GM12878 (cell line): ENCODE measurements around the gene NR2F6. TPM values are rescaled to one million over a fixed set of nuclear protein-coding genes. Genes with fewer than 3 reads are reported as not detected.

Experiments
- ATAC-seq: fragments of 200-7000 bp; cut with Tn5 transposase; 3 replicates; pipeline ENCODE4 v1.9.1; 2020; ENCODE audit warnings: mild to moderate bottlenecking, moderate library complexity
- BruUV-seq: library from RNA; stranded (reverse); fragments of 400-500 nt; replicated peaks from 2 replicates; lab custom pipeline; 2021; lab: Mats Ljungman, UMichigan
- CTCF ChIA-PET: fragments of 300-600 bp; sonication (Branson Sonifier 250); formaldehyde crosslinking; extraction: SDS; loops from one replicate; lab custom pipeline; 2021; ENCODE audit warnings: inconsistent platforms; lab: Yijun Ruan, JAX
- POLR2A ChIA-PET: fragments of 350-600 bp; formaldehyde crosslinking; extraction: SDS; loops from one replicate; lab custom pipeline; 2021; ENCODE audit warnings: inconsistent platforms; lab: Charles Lee
- RAD21 ChIA-PET: fragments of 300-600 bp; sonication (Branson Sonifier 250); formaldehyde crosslinking; loops from one replicate; lab custom pipeline; 2023; ENCODE audit warnings: antibody characterized with exemption; ENCODE audit not compliant: unreplicated experiment; lab: Charles Lee
- SMC1A ChIA-PET: fragments of 300-600 bp; sonication (Branson Sonifier 250); formaldehyde crosslinking; loops from one replicate; lab custom pipeline; 2023; ENCODE audit not compliant: unreplicated experiment, uncharacterized antibody; lab: Charles Lee
- DNase-seq: peaks from one replicate; pipeline ENCODE4 v3.0.0-alpha.2; 2011; ENCODE audit warnings: low read depth, low spot score
- FAIRE-seq: peaks from 3 replicates; lab custom pipeline; 2011; peaks lifted over from hg19 to GRCh38; lab: Jason Lieb, UNC
- H2AFZ ChIP-seq: 2 replicates; pipeline ENCODE4 v1.6.0; 2011; ENCODE audit warnings: low read depth, low read length, control low read depth; ENCODE audit not compliant: control insufficient read depth
- H3K27ac ChIP-seq: 2 replicates; pipeline ENCODE4 v1.5.1; 2011; ENCODE audit warnings: control low read depth; ENCODE audit not compliant: control insufficient read depth, insufficient read depth
- H3K27me3 ChIP-seq, 2 experiments: replicated peaks in 1 of 2; 2 replicates each; pipeline versions ENCODE4 v1.6.0 to v1.6.1; 2011; ENCODE audit warnings: low read length in 1 of 2; ENCODE audit not compliant: control insufficient read depth in 2 of 2, insufficient read depth in 2 of 2
- H3K36me3 ChIP-seq, 2 experiments: 2 replicates each; pipeline ENCODE4 v1.5.1; 2011; ENCODE audit warnings: low read length in 1 of 2; ENCODE audit not compliant: control insufficient read depth in 2 of 2, insufficient read depth in 2 of 2
- H3K4me1 ChIP-seq: 2 replicates; pipeline ENCODE4 v1.6.1; 2011; ENCODE audit warnings: mild to moderate bottlenecking, low read length, moderate library complexity, mixed read lengths; ENCODE audit not compliant: control insufficient read depth, insufficient read depth
- H3K4me2 ChIP-seq: 2 replicates; pipeline ENCODE4 v1.6.0; 2011; ENCODE audit warnings: control low read depth; ENCODE audit not compliant: control insufficient read depth, insufficient read depth
- H3K4me3 ChIP-seq: fragments of 200-600 bp; sonication (generic); 2 replicates; pipeline ENCODE4 v1.5.1; 2016
- H3K79me2 ChIP-seq: 2 replicates; pipeline ENCODE4 v1.6.0; 2011; ENCODE audit warnings: low read length; ENCODE audit not compliant: control insufficient read depth, insufficient read depth
- H3K9ac ChIP-seq: 2 replicates; pipeline ENCODE4 v1.8.0; 2011; ENCODE audit warnings: low read length, control low read depth, mixed read lengths; ENCODE audit not compliant: control insufficient read depth, insufficient read depth
- H3K9me3 ChIP-seq: replicated peaks from 3 replicates; pipeline ENCODE4 v1.5.1; 2011; ENCODE audit warnings: mild to moderate bottlenecking, low read length; ENCODE audit not compliant: control insufficient read depth, insufficient read depth
- H4K20me1 ChIP-seq: 2 replicates; pipeline ENCODE4 v1.6.0; 2011; ENCODE audit not compliant: control insufficient read depth, insufficient read depth
- BMI1 ChIP-seq: fragments of 450-650 bp; IDR thresholded peaks from 2 replicates; pipeline ENCODE4 v1.6.1; 2016; ENCODE audit warnings: mild to moderate bottlenecking, moderate library complexity, borderline replicate concordance
- CREM ChIP-seq: IDR thresholded peaks from 2 replicates; pipeline ENCODE4 v1.6.1; 2014; ENCODE audit warnings: antibody characterized with exemption, low read depth
- FOS ChIP-seq: IDR thresholded peaks from 3 replicates; pipeline ENCODE4 v1.6.1; 2011; ENCODE audit warnings: borderline replicate concordance; ENCODE audit not compliant: insufficient read length; ENCODE audit errors: extremely low read depth
- IKZF1 ChIP-seq: fragments of 450-650 bp; conservative IDR thresholded peaks from 2 replicates; pipeline ENCODE4 v1.6.1; 2017; ENCODE audit warnings: antibody characterized with exemption, mild to moderate bottlenecking
- MYC ChIP-seq: IDR thresholded peaks from 2 replicates; pipeline ENCODE4 v1.6.1; 2011; ENCODE audit warnings: mild to moderate bottlenecking, low read length, moderate library complexity, inconsistent platforms; ENCODE audit not compliant: insufficient read depth, insufficient replicate concordance, insufficient read length, severe bottlenecking
- NRF1 ChIP-seq: conservative IDR thresholded peaks from 2 replicates; pipeline ENCODE4 v1.6.1; 2011; ENCODE audit warnings: mild to moderate bottlenecking, low read depth, low read length, improper control_type of control experiment
- RBBP5 ChIP-seq: fragments of 200-600 bp; sonication (generic); conservative IDR thresholded peaks from 2 replicates; pipeline ENCODE4 v1.6.1; 2016
- SMAD1 ChIP-seq: fragments of 450-650 bp; IDR thresholded peaks from 2 replicates; pipeline ENCODE4 v1.6.1; 2018; ENCODE audit warnings: mild to moderate bottlenecking, low read depth; ENCODE audit not compliant: partially characterized antibody
- SMARCA5 ChIP-seq: fragments of 450-650 bp; IDR thresholded peaks from 2 replicates; pipeline ENCODE4 v1.6.1; 2017; ENCODE audit warnings: mild to moderate bottlenecking
- YBX1 ChIP-seq: fragments of 450-650 bp; IDR thresholded peaks from 2 replicates; pipeline ENCODE4 v1.6.1; 2016; ENCODE audit warnings: antibody characterized with exemption
- ZNF217 ChIP-seq: fragments of 450-650 bp; IDR thresholded peaks from 2 replicates; pipeline ENCODE4 v1.6.1; 2017; ENCODE audit warnings: antibody characterized with exemption, mild to moderate bottlenecking
- WGBS: methylation state at CpG from one replicate; pipeline ENCODE4 v1.1.6; 2016; ENCODE audit warnings: low lambda C conversion rate; ENCODE audit not compliant: insufficient replicate concordance, insufficient coverage; ENCODE audit errors: missing lambda C conversion rate; 5-methylcytosine and 5-hydroxymethylcytosine counted together
- in situ Hi-C: fragments of 300-500 bp; cut with MboI; formaldehyde crosslinking; loops from 9 replicates; pipeline ENCODE4 v1.14.3; 2018; ENCODE audit warnings: mixed read lengths
- intact Hi-C: fragments of 100-400 bp; cut with micrococcal nuclease; formaldehyde crosslinking; loops from one replicate; pipeline ENCODE4 v1.14.2; 2022; ENCODE audit not compliant: unreplicated experiment
- polyA plus RNA-seq, 11 experiments: library from polyadenylated mRNA; depleted of rRNA in 4 of 11; unstranded in 6 of 11; stranded (reverse) in 5 of 11; fragments of >200 nt; fragmentation: Nextera tagmentation in 4 of 11; fragmentation: Illumina TruSeq in 1 of 11; extraction: Ambion mirVana in 4 of 11; extraction: Trizol in 1 of 11; gene quantifications; 1 replicate in 1 of 11; 2 replicates in 10 of 11; pipeline versions ENCODE4 v1.2.1 to v1.2.3, GENCODE V29; 2011 to 2016; ENCODE audit warnings: inconsistent platforms in 2 of 11, missing spikeins in 2 of 11, low read depth in 1 of 11
- total RNA-seq, 4 experiments: library from RNA; depleted of rRNA in 3 of 4; stranded (reverse); fragments of >200 nt in 3 of 4; fragmentation: Illumina TruSeq in 1 of 4; extraction: Trizol in 1 of 4; gene quantifications; 2 replicates each; pipeline versions ENCODE4 v1.2.1 to v1.2.3, GENCODE V29; 2013 to 2021

Gene NR2F6
- total and polyA plus RNA-seq, 10 of the 15 experiments (the other 5 are each of a cell fraction or from before 2014, with no cell fraction given): 0.18 to 15.5 (median 6.1) TPM

DNA sequence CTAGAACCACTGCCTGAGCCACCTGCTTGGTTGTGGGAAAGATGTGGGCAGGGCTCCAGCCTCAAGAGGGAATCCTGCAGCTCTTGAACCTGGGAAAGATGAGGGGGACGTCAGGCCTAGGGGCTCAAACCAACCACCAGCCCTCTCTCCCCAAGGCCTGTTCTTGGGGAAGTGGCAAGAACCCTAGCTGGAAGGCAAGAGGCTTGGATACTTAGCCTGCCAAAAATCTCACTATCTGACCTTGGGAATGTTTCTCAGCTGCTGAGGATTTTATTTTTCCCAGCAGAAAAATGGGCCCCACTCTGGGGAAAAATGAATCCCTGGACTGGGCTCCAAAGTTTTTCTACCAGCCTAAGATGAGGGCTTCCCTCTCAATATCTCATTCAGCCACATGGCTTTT lies 14.2 kb upstream of the NR2F6 start:
- Histone ChIP-seq H4K20me1 (no peaks in the 10 kb centered on the region), H2AFZ (no peak overlapping the region), H3K9me3 (no peaks in the 10 kb centered on the region; the same call in 2 of the 3 replicates), H3K27ac (no peak overlapping the region), H3K4me1 (peaks cover 7% of the 10 kb centered on the region), H3K79me2 (no peaks in the 10 kb centered on the region), H3K4me2 (no peak overlapping the region), H3K4me3 (no peak overlapping the region), H3K27me3 (no peaks in the 10 kb centered on the region), H3K9ac (no peak overlapping the region), H3K36me3 (no peaks in the 10 kb centered on the region)
- BruUV-seq: no TSS peak
- in situ Hi-C loops (no loop called here), intact Hi-C loops (loop anchor here (5.0 to 10.0 kb wide), 2 partner anchors 193 to 485 kb away; no protein-coding TSS in a partner anchor)
- 37% methylated on average over 1 of the region's 1 CpG for WGBS
- ATAC-seq (no peak), FAIRE-seq (no peak), DNase-seq (no peak)
- CTCF ChIA-PET: interaction anchor here (0.6 to 10.5 kb wide), 18 partner anchors 11 to 257 kb away, joined by 3 to 120 read pairs (median 4); partner anchors contain the start of genes ANKLE1, MRPL34 and USE1
- SMC1A ChIA-PET: interaction anchor here (0.6 to 1.8 kb wide), 9 partner anchors 13 to 194 kb away, joined by 3 to 7 read pairs (median 4); partner anchors contain the start of genes ABHD8, ANKLE1 and USE1
- RAD21 ChIA-PET: interaction anchor here (0.6 to 2.3 kb wide), 6 partner anchors 9 to 54 kb away, joined by 3 to 12 read pairs (median 3); partner anchors contain the start of gene ANKLE1
- POLR2A ChIA-PET: no interaction called here
- no peak for TF ChIP-seq FOS
- TF ChIP-seq MYC: no peak
- TF ChIP-seq IKZF1: no peak
- no peak for TF ChIP-seq YBX1
- TF ChIP-seq SMAD1: no peak
- no peak for TF ChIP-seq BMI1
- TF ChIP-seq SMARCA5: no peak
- TF ChIP-seq RBBP5: no peak
- no peak for TF ChIP-seq NRF1
- no peak for TF ChIP-seq ZNF217
- TF ChIP-seq CREM: no peak
